Measurements from ENCODE around the gene IQSEC1.
A peak's percentile ranks its signal among the peaks of the same experiment; 100 is the strongest.

The IQSEC1 gene

DNA sequence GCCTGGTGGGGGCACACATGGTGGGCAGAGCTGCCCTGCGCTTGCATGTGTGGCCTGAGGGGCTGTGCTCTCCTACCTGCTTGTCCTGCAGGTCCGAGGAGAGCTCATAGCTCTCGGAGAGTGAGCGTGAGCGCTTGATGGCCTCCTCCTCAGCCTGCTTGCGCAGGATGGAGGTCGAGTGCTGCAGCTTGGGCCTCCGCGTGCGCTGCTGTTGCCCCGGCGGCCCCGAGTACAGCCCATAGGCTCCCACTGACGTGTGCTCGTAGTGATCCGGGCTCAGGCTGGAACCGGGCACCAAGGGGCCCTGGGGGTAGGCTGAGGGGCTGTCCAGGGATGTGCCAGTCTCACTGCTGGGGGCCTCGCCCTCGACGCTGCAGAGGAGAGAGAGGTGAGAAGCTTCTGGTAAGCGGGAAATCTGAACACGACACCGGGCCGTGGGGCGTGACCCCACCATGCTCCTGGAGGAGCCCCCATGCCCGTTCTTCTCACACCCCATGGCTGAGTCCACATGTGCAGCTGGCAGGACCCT is 131.7 kb downstream of the IQSEC1 start:
- TF ChIP-seq, protein P1, sequence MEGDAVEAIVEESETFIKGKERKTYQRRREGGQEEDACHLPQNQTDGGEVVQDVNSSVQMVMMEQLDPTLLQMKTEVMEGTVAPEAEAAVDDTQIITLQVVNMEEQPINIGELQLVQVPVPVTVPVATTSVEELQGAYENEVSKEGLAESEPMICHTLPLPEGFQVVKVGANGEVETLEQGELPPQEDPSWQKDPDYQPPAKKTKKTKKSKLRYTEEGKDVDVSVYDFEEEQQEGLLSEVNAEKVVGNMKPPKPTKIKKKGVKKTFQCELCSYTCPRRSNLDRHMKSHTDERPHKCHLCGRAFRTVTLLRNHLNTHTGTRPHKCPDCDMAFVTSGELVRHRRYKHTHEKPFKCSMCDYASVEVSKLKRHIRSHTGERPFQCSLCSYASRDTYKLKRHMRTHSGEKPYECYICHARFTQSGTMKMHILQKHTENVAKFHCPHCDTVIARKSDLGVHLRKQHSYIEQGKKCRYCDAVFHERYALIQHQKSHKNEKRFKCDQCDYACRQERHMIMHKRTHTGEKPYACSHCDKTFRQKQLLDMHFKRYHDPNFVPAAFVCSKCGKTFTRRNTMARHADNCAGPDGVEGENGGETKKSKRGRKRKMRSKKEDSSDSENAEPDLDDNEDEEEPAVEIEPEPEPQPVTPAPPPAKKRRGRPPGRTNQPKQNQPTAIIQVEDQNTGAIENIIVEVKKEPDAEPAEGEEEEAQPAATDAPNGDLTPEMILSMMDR (IDR thresholded peaks at IDR 0.05; ENCODE audit: low read depth, low read length): no peak
- no peak overlapping the region for H3K4me3 ChIP-seq (replicated peaks in 1 of 2; ENCODE audit: low read depth in 2 of 2, low read length in 2 of 2)
- DNase-seq (ENCODE audit: low read depth in 2 of 2): no peak

DNA sequence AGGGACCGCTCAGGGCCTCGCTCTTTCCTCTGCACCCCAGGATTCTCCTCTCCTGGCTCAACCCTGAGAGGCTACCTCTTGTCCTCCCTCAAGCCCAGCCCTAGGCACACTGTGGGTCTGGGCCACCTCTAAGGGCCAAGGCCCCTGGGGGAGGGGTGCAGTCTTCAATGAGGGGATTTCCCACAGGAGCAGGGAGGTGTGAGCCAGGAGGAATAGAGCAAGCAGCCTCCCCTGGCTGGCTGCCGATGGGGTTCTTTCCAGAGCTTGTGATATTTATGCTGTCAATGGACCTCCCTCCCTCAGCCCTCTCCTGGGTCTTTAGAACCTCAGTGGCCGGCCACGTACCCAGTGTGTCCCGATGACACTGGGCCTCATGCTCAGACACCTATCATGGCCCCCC is 132.4 kb downstream of the IQSEC1 start:
- TF ChIP-seq, protein P1 (IDR thresholded peaks at IDR 0.05; ENCODE audit: low read depth, low read length): no peak
- no peak for DNase-seq (ENCODE audit: low read depth in 2 of 2)
- H3K4me3 ChIP-seq (replicated peaks in 1 of 2; ENCODE audit: low read depth in 2 of 2, low read length in 2 of 2): no peak overlapping the region

DNA sequence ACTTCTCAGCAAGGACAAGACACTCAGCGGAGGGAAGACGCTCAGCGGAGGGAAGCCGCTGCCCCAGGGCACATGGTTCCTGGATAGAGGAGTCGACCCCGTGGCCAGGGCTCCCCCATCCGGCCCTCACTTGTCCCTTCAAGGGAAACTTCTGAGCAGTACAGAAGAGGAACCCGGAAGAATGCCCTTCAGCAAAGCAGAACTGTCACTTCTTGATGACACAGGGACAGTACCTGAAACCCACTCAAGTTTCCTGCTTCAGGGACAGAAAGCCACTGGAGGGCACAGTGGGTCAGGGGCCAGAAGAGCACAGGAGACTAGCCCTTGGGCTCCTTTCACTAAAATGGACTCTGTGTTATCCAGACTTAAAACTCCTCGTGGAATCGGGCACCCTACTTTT is 134.1 kb downstream of the IQSEC1 start:
- no peak overlapping the region for H3K4me3 ChIP-seq (replicated peaks in 1 of 2; ENCODE audit: low read depth in 2 of 2, low read length in 2 of 2)
- TF ChIP-seq, protein P1 (IDR thresholded peaks at IDR 0.05; ENCODE audit: low read depth, low read length): no peak

DNA sequence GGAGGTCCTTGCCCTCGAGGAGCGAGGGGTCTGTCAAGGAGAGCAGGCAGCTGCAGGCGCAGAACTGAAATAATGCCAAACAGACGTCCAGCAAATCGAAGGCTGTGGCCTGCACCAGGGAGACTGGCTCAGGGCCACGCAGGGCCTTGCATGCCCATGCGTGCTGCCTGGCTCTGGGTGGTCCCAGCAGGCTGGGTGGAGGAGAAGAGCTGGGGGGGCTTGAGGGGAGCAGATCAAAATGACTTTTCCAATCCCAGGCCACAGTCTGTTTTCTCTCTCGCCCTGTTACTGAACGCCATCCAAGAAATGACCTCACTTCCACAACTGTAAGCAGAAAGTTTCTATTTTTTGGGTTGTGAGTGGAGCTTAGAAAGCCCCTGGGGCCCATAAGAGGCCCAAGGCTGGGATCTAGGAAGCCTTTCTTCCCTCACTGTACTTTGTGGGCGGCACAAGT is 134.9 kb downstream of the IQSEC1 start:
- DNase-seq (ENCODE audit: low read depth in 2 of 2): peak; percentile 53 to 63
- TF ChIP-seq, protein P1 (IDR thresholded peaks at IDR 0.05; ENCODE audit: low read depth, low read length): no peak

More for the DNA sequence above, 134.1 kb downstream of the IQSEC1 start:
- no peak for DNase-seq (ENCODE audit: low read depth in 2 of 2)

DNA sequence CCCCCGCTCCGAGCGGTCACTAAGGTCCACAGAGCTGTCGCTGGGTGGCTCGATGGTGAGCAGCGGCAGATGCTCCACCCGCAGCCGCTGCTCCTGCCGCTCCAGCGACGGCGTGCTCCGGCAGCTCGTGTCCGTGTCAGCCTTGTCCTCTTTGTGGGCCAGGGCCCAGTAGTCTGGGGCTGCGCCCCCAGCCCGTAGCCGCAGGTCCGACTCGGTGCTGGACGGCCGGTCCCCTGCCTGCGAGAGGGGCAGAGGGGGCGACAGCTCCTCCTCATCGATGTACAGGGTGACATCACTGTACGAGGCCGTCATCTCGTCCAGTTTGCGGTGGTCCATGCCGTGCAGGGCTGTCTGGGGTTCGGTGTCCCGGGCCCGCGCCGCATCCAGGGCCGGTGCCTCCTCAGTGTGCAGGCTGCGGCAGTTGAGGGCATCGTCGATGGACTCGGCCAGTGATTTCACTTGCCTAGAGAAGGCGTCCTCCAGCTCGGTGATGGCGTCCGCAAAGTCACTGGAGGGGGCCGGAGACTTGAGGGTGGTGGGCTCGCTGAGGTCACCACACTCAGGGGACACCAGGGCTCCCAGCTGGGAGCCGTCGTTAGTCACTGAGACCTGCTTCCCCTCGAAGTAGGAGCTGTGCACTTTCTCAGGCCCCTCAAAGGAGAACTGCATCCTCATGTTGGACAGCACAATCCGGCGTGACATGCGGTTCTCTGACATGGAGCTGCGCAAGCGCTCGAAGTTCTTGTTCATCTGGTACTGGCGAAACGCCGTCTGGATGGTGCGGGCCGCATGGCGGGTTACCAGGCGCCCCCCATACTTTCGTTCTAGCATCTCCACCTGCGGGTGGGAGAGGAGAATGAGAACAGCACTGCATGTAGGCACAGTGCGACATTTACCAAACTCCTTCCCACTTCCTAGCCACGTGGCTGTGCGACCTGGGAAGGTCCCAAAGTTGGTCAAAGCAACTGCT is 137.1 kb downstream of the IQSEC1 start:
- TF ChIP-seq, protein P1 (IDR thresholded peaks at IDR 0.05; ENCODE audit: low read depth, low read length): no peak

More for the DNA sequence above, 134.9 kb downstream of the IQSEC1 start:
- no peak overlapping the region for H3K4me3 ChIP-seq (replicated peaks in 1 of 2; ENCODE audit: low read depth in 2 of 2, low read length in 2 of 2)

DNA sequence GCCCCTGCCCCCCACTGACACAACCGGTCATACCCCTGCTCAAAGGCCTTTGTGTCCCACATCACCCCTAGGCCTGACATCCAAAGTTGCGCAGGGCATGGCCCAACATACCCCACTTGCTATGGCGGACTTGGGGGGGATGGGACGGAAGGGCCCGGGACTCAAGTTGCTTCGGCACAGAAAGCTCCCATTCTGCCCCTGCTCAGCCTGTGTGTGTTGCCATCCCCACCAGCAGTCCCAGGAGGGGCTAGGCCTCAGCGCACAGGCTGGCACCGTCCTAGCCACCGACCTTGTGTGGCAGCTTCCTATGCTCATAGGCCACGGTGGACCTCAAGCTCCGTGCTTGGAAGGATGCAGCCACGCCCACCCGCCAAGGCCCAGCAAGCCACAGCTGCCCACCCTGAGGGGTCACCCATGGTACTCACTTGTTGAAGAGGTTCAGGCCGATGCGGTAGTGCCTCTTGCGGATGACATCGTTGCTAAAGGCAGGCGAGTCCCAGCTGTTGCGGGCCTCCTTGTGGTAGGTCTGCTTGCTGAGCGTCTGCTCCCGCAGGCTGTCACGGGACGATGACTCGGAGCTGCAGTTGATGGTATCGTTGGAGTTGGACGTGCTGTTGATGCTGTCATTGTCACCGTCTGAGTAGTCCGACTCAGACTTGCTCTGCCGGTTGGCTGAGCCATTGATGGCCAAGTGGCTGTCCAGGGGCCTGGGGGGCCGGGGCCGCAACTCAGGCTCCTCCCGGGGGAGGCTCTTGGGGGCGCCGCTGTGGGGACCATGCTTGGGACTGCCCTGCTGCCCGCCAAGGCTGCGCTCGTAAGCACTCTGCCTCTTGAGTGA is 138.0 kb downstream of the IQSEC1 start:
- H3K4me3 ChIP-seq (replicated peaks in 1 of 2; ENCODE audit: low read depth in 2 of 2, low read length in 2 of 2): no peak overlapping the region
- TF ChIP-seq, protein P1 (IDR thresholded peaks at IDR 0.05; ENCODE audit: low read depth, low read length): no peak

More for the DNA sequence above, 137.1 kb downstream of the IQSEC1 start:
- H3K4me3 ChIP-seq (replicated peaks in 1 of 2; ENCODE audit: low read depth in 2 of 2, low read length in 2 of 2): no peak overlapping the region
- no peak for DNase-seq (ENCODE audit: low read depth in 2 of 2)

More for the DNA sequence above, 138.0 kb downstream of the IQSEC1 start:
- no peak for DNase-seq (ENCODE audit: low read depth in 2 of 2)

All from cardiac fibroblast (primary cell).